GM18526 (cell line): Measurements from ENCODE around the gene TSKS.

Source experiments
- POLR2A ChIP-seq: IDR thresholded peaks from 3 replicates; pipeline ENCODE4 v1.6.1; 2011; ENCODE audit not compliant: insufficient read length; ENCODE audit errors: extremely low read depth

Gene TSKS

GRCh38 chr19:49690656-49691242, 72.4 kb downstream of the TSKS start, which contains the start of gene CPT1C:
CPT1C (plus strand) TSS chr19:49691116; CDS start chr19:49692253, 1,137 bp downstream.
- no peak for TF ChIP-seq POLR2A

- no peak for TF ChIP-seq POLR2A
Observed at GRCh38 chr19:49690079-49690655, 72.9 kb downstream of the TSKS start.
